LoVo (cell line): ENCODE data around the gene TRAF3.

Experiments
- DNase-seq: peaks from one replicate; pipeline ENCODE4 v3.0.0-alpha.2; 2016; ENCODE audit warnings: low spot score

Gene TRAF3

DNA sequence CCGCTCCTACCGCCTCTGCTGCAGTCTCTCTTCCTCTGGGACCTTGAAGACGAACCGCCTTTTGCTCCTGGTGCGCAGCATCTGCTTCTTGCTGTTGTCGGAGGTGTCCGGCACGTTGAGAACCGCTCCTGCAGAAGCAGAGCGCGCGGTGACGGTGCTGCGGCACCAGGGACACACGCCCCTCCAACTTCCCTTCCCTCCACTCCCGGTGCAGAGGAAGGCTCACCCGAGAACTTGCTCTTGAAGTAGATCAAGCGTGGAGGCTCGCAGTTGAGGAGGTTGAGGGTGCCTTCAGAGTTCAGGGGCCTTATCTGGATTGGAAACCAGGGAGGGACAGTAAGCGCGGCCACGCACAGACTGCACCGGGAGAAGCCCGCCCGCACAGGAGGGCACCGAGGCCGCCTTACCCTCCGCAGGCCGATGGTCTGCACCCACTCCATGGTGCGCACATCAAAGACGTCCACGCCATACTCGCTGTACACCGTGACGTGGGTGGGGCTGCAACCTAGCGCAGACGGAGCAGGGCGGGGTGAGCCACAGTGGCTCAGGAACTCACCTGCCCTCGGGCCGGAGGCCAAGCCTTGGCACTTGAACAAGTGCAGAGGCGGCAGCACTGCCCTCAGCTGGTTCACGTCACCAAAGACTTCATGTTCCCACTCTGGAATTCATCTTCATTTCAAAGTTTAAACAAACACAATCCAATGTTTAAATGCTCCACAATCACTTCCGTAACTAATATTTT, 162.7 kb downstream of the TRAF3 start:
- no peak for DNase-seq

DNA sequence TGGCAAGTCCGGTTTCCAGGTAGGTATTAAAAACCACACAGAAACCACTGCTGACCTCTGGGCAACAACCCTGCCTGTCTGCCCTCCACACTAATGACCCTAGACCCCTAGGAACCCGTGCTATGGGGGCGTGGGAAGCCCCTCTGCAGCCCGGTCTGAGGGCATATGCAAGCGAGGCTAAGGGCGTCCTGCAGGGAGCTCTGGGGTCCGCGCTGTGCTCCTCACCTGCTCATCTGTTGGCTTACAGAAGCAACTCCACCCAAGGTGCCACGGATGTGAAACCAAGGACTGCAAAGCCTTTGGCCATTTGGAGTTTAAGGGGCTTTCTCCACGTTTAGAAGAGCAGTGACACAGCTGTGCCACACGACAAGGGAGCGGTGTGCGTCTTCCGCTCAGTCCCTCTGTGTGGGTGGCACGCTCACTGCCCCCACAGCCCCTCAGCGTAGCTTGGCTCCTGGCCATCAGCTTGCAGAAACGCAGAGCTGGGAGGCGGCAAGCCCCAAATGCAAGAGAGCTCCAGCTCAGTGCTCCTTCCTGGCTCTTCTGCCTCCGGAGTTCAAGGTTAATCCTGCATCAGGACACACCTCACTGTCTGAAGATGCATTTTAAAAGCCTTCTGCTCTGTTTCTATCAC, 163.6 kb downstream of the TRAF3 start:
- no peak for DNase-seq

GRCh38 chr14:102941419-102942011, 164.3 kb downstream of the TRAF3 start:
- no peak for DNase-seq

DNA sequence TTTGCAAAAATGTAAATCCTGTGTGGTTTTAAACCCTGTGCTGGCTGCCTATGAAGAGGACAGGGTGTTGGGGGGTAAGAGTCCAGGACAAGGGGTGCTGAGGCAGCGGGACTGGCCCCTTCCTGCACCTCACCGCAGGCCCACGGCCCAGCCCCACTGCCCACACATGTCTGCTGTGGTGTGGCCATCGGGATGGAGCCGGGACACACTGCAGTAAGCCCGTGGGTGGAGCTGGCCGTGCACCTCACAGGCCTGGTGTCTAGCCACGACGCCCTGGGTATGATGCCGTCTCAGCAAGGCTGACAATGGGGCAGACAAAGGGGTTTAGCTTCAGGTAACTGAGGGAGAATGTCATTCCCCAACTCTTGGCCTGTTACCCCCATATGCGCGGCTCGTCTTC, 164.8 kb downstream of the TRAF3 start:
- DNase-seq, result no peak

DNA sequence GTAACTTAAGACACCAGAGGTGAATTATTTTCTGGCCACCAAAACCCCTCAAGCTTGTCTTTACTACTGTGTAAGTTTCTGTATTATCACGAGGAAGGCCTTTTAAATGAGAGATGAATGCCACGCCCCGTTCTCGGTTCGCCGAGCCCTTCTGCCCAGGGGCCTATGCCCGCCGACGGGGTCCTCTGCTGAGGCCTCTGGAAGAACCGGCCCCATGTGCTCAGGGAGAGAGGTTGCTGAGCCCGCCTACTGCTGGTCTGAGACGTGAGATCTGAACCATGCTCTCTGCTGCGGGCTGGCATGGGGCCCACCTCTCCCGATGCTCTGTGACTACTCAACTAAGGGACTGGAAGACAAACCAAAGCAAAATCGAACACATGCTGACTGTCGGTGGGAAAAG, 166.2 kb downstream of the TRAF3 start:
- no peak for DNase-seq

DNA sequence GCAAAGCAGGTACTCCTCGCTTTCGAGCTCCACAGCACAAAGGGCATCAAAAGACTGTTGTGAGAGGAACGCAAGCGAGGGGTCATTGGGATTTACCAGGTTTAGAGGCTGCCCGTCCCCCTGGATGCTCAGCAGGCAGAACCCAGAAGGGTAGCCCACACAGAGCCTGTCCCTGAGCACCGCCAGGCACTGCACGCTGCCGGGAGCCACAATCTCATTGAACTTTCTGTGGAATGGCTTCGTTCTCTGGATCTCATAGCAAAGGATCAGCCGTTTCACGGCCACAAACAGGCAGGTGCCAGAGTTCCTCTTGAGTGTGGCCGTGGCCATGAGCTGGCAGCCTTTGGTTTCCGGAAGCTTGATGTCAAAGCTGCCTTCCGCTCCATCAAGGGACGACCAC, 166.7 kb downstream of the TRAF3 start:
- no peak for DNase-seq

DNA sequence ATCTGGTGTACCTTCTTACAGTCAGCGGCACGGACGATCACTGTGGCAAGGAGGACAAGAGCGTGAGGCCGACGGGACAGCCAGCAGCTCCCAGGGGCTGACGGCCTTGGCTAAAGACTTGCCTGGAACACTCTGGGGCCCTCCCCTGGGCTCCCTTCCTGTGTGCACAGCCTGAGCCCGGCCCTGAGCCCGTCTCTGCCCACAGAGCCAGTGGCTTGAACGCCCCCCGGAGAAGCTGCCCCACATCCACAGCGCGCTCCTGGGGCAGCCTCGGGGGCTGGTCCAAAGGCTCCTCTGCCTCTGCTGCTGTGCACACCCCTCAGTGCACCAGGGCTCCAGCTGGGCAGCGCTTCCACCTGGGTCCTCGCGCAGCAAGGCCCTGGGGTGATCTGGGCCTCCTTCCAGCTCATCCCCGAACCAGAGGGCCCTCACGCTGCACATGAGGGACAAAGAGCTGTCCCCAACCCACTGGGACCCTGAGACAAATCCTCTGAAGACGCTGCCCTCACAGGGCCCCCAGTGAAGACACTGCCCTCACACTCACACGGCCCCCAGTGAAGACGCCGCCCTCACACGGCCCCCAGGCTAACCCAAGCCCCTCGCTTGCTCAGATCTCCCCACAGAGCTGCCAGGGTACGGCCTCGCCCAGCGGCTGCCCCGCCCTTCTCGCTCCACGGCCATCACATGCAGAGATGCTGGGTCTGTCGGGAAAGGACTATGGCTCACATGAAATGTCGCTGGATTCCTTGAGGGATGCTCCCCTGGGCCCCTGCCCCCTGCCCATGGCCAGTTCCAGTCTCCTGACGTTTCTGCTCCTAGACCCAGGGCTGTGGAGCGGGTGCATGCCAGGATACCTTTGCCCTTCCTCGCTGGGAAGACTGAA, 167.4 kb downstream of the TRAF3 start:
- DNase-seq, result no peak

- DNase-seq, result no peak
These were observed 168.3 kb downstream of the TRAF3 start for GRCh38 chr14:102945346-102946130.

- DNase-seq, result no peak
These were observed 170.3 kb downstream of the TRAF3 start for GRCh38 chr14:102947321-102948103.

DNA sequence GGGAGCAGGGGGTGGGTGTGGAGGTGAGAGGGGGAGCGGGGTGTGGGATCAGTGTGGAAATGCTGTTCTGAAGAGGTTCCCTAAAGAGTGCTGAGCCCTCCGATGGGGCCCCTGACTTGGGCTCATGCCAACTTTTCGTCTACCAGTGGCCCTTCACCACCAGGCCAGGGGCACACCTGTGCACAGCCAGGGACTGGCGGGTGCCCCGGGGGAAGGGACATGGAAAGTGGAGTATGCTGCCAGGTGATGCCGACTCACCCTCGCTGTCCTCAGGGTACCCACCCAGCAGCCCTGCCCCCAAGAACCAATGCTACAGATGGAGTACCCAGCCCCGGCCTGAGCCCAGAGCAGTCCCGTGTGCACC, 171.4 kb downstream of the TRAF3 start:
- DNase-seq, result no peak

- DNase-seq, result no peak
These were observed 172.0 kb downstream of the TRAF3 start for GRCh38 chr14:102949062-102949800.

DNA sequence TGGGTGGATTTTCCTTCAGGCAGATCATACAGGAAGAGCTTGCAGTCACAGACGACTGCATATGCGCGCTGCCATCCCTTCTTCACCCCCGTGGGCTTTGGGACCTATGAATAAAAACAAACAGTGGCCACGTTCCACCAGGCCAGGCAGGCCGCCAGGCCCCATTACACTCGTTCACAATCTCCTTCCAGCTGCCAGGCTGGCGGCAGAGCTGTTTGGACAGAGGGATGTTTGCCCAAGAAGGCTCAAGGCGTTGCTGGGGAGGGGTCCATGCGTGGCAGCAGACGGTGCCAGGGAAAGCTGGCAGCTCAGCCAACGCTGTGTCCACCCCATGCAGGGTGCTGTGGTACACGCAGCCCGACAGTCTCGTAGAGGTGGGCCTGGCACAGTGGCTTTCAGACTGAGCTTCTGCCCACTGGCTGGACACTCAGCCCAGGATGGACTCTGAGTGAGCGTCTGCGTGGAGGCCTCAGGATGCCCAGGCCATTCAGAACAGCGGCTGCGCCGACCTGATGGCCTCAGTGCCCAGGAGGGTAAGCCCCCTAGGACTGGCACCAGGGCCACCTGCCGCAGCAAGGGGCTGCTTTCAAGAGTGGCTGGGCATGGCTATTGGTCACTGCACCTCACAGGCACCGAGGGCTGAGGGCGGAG, 172.7 kb downstream of the TRAF3 start:
- DNase-seq, result no peak

DNA sequence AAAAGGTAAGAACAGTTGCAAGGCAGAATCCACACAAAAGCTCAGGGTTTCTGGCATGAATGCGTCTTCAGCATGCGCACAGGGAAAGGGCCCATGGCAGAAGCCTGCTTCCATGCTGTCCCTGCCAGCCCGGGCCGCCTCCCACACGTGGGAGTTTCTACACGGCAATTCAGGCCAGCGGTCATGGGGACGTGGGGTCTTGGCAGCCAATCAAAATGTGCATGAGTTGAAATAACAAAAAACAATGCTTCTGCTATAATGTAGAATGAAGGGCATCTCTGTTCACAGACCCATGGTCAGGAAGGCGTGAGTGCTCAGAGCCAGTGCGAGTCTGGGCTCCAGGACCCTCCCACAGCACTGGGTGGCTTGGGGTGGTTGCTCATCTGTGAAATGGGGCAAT, 173.8 kb downstream of the TRAF3 start:
- DNase-seq, result no peak

GRCh38 chr14:102951799-102952198, 174.6 kb downstream of the TRAF3 start:
- DNase-seq, result no peak

- no peak for DNase-seq
These were observed 175.0 kb downstream of the TRAF3 start for GRCh38 chr14:102952276-102952675.

DNA sequence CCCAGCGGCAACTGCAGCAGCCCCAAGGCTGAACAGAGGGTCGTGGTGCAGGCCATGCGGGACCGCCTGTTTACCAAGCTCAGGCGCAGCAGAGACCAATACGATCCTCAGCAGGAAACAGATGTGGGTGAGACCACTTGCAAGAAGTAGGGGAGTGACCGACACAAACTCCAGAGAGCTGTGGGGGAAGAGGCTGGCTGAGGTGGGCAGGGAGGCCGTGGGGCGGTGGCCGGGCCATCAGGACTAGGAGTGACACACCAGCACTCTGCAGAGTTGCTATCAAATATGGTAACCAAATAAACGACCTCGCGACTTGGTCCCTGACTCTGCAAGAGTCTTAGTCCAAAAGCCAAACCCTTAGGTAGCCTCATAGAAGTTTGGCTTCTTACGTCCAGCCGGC, 175.9 kb downstream of the TRAF3 start:
- no peak for DNase-seq

DNA sequence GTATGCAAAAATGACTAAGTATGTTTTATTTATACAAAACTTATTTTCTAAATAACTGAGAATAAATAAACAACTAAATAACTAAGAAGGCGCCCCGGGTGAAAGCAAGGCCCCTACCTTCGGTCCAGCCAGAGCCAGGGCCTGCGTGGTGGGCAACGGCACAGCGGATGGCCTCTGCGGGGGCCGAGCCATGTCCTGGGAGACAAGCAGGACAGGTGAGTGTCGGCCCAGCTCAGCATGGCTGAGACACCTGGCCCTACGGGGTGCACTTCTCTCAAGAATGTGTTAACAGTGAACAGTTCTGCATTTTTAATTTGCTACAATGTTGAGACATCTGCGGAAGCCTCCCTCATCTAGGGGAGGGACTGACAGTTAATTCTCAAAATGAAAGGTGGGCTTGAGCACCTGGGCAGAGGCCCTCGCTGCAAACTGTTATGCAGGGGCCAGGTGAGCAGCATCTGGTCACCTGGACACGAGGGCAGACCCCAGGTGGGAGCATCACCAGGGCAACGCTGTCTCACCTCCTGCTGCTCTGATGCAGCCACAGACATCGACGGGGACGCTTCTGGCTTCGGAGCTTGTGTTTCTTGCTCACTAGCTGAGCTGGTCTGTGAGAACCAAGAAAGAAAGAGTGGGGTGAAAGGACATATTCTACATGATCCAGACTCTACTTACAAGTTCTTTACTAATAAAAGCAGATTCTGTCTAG, 177.0 kb downstream of the TRAF3 start:
- no peak for DNase-seq

DNA sequence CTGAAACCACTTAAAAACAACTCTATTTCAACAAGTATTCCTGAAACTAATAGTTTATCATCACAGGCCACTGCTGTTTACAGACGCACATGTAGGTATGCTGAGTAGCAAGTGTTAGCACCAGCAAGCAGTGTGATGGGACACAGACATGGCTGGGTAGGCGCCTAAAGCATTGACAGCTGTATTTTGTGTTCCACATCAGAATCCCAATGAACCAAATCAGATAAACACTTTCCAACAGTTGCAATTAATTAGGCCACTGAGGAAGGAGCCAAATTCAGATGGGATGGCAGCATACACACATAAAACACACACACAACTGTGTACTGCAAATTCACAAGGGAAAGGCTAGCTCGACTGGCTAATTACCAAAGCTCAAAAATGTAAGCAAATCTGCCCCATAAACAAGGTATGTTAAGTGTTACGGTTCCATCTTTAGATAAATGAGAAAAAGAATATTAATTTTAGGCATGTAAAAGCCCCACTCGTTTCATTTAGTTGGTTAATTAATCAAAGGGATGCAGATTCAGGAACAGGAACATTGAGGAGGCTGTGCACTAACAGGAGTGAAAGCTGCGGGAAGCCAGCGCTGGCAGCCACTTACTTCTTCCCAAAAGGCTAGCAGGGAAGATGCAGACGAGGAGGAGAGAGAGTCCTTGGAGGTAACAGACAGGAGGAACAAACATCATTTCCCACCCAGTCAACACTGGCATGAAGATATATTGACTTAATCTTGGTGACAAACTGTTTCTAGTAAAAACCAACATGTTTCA, 178.6 kb downstream of the TRAF3 start:
- DNase-seq, result no peak
